GM12801 (cell line): ENCODE data around the gene TMEM135.

Experiments
- CTCF ChIP-seq: IDR thresholded peaks from one replicate; pipeline ENCODE4 v1.5.1; 2011; ENCODE audit warnings: control low read depth; ENCODE audit not compliant: insufficient read length; ENCODE audit errors: extremely low read depth

The TMEM135 gene

GRCh38 chr11:87092159-87092558 is 54.4 kb downstream of the TMEM135 start:
- TF ChIP-seq CTCF, result no peak

- no peak for TF ChIP-seq CTCF
These were observed 54.8 kb downstream of the TMEM135 start for GRCh38 chr11:87092567-87092966.

- TF ChIP-seq CTCF, result no peak
These were observed 59.8 kb downstream of the TMEM135 start for GRCh38 chr11:87097582-87097981.

- no peak for TF ChIP-seq CTCF
These were observed 64.3 kb downstream of the TMEM135 start for GRCh38 chr11:87101956-87102580.

- no peak for TF ChIP-seq CTCF
These were observed 72.9 kb downstream of the TMEM135 start for GRCh38 chr11:87110443-87111131.

- TF ChIP-seq CTCF, result no peak
These were observed 76.4 kb downstream of the TMEM135 start for GRCh38 chr11:87114093-87114492.

- TF ChIP-seq CTCF, result no peak
These were observed 78.5 kb downstream of the TMEM135 start for GRCh38 chr11:87116185-87116584.
